Karpas-422 (cell line): Measurements from ENCODE around the gene LIME1. TPM values are rescaled to one million over a fixed set of nuclear protein-coding genes. Genes with fewer than 3 reads are reported as not detected.

Source experiments
- DNase-seq: peaks from one replicate; pipeline ENCODE4 v3.0.0-alpha.2; 2015
- H2AFZ ChIP-seq: fragments of 200-600 bp; sonication (generic); 2 replicates; pipeline ENCODE4 v1.6.1; 2014; ENCODE audit warnings: antibody characterized with exemption, low read length, mixed read lengths
- H3K27ac ChIP-seq: fragments of 200-600 bp; sonication (generic); 2 replicates; pipeline ENCODE4 v1.5.1; 2014; ENCODE audit warnings: mild to moderate bottlenecking, low read length, moderate library complexity
- H3K27me3 ChIP-seq: fragments of 200-600 bp; sonication (generic); 2 replicates; pipeline ENCODE4 v1.6.1; 2014; ENCODE audit warnings: low read length, mixed read lengths
- H3K36me3 ChIP-seq: fragments of 200-600 bp; sonication (generic); 2 replicates; pipeline ENCODE4 v1.6.1; 2014; ENCODE audit warnings: low read length, mixed read lengths; ENCODE audit not compliant: insufficient read depth
- H3K4me1 ChIP-seq: fragments of 200-600 bp; sonication (generic); 2 replicates; pipeline ENCODE4 v1.6.1; 2014; ENCODE audit warnings: mild to moderate bottlenecking, low read length, mixed read lengths
- H3K4me2 ChIP-seq: fragments of 200-600 bp; sonication (generic); 2 replicates; pipeline ENCODE4 v1.6.1; 2014; ENCODE audit warnings: low read length, low read depth, mild to moderate bottlenecking; ENCODE audit not compliant: poor library complexity, severe bottlenecking
- H3K4me3 ChIP-seq: fragments of 200-600 bp; sonication (generic); 2 replicates; pipeline ENCODE4 v1.5.1; 2014; ENCODE audit warnings: mild to moderate bottlenecking, antibody characterized with exemption, low read length, mixed read lengths
- H3K79me2 ChIP-seq: fragments of 200-600 bp; sonication (generic); 2 replicates; pipeline ENCODE4 v1.6.1; 2014; ENCODE audit warnings: mild to moderate bottlenecking, low read length, mixed read lengths
- H3K9ac ChIP-seq: fragments of 200-600 bp; sonication (generic); 2 replicates; pipeline ENCODE4 v1.6.0; 2014; ENCODE audit warnings: low read length
- H3K9me2 ChIP-seq: fragments of 200-600 bp; sonication (generic), shearing (Covaris generic); replicated peaks from 2 replicates; pipeline ENCODE4 v1.6.0; 2014; ENCODE audit warnings: mild to moderate bottlenecking, low read length, moderate library complexity; ENCODE audit not compliant: insufficient read depth
- H3K9me3 ChIP-seq: fragments of 300-700, 200-600 bp; sonication (generic); 2 replicates; pipeline ENCODE4 v1.6.1; 2014; ENCODE audit warnings: low read length, mixed read lengths
- H4K20me1 ChIP-seq: fragments of 200-600 bp; sonication (generic); 2 replicates; pipeline ENCODE4 v1.6.1; 2014; ENCODE audit warnings: mild to moderate bottlenecking, antibody characterized with exemption, low read length, low read depth; ENCODE audit not compliant: insufficient read depth
- total RNA-seq: library from RNA; depleted of rRNA; stranded (reverse); fragments of >200 nt; shearing (Covaris generic); gene quantifications from 2 replicates; pipeline ENCODE4 v1.2.3, GENCODE V29; 2014; ENCODE audit warnings: low replicate concordance

LIME1 gene
- total RNA-seq, 1 experiment from 2014 or later: 3.4 TPM

GRCh38 chr20:63691711-63692435, 44.6 kb upstream of the LIME1 start:
- Histone ChIP-seq H2AFZ (no peak overlapping the region), H4K20me1 (no peaks in the 10 kb centered on the region), H3K9me2 (no peaks in the 10 kb centered on the region), H3K4me2 (no peak overlapping the region), H3K9ac (no peak overlapping the region), H3K4me3 (no peak overlapping the region), H3K4me1 (no peaks in the 10 kb centered on the region), H3K27ac (no peak overlapping the region), H3K27me3 (no peaks in the 10 kb centered on the region), H3K36me3 (peaks cover 12% of the 10 kb centered on the region; the same call in 1 of the 2 replicates), H3K79me2 (no peaks in the 10 kb centered on the region), H3K9me3 (no peaks in the 10 kb centered on the region)
- DNase-seq: no peak

- Histone ChIP-seq H4K20me1 (no peaks in the 10 kb centered on the region), H3K9me2 (no peaks in the 10 kb centered on the region), H3K4me2 (no peak overlapping the region), H3K27me3 (no peaks in the 10 kb centered on the region), H3K9ac (no peak overlapping the region), H3K4me3 (no peak overlapping the region), H2AFZ (no peak overlapping the region), H3K9me3 (no peaks in the 10 kb centered on the region), H3K36me3 (peaks cover 12% of the 10 kb centered on the region; the same call in 1 of the 2 replicates), H3K27ac (no peak overlapping the region), H3K4me1 (no peaks in the 10 kb centered on the region), H3K79me2 (no peaks in the 10 kb centered on the region)
- no peak for DNase-seq
Observed at GRCh38 chr20:63692436-63693082, 43.9 kb upstream of the LIME1 start.

DNA sequence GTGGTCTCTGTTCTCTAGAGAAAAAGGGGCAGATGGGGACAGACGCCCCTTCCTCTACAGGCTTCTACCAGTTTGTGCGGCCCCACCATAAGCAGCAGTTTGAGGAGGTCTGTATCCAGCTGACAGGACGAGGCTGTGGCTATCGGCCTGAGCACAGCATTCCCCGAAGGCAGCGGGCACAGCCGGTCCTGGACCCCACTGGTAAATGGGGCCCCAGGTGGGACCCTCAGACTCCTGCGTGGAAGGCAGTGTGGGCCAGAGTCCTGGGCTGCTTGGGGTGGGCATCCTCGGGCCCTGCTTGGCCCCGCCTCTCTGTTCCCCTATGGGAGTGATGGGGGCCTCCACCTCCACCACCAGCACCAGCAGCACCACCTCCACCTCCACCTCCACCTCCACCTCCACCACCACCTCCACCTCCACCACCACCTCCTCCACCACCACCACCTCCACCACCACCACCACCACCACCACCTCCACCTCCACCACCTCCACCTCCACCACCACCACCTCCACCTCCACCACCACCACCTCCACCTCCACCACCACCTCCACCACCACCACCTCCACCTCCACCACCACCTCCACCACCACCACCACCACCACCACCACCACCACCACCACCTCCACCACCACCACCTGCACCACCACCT, 43.3 kb upstream of the LIME1 start:
- H3K9ac ChIP-seq: no peak overlapping the region
- no peaks in the 10 kb centered on the region for H3K27me3 ChIP-seq
- no peak for DNase-seq
- no peaks in the 10 kb centered on the region for H3K79me2 ChIP-seq
- no peak overlapping the region for H3K4me2 ChIP-seq
- H3K36me3 ChIP-seq: peaks cover 12% of the 10 kb centered on the region; the same call in 1 of the 2 replicates
- H3K4me1 ChIP-seq: no peaks in the 10 kb centered on the region
- no peaks in the 10 kb centered on the region for H4K20me1 ChIP-seq
- no peak overlapping the region for H2AFZ ChIP-seq
- H3K9me2 ChIP-seq: no peaks in the 10 kb centered on the region
- no peaks in the 10 kb centered on the region for H3K9me3 ChIP-seq
- no peak overlapping the region for H3K27ac ChIP-seq
- H3K4me3 ChIP-seq: no peak overlapping the region

DNA sequence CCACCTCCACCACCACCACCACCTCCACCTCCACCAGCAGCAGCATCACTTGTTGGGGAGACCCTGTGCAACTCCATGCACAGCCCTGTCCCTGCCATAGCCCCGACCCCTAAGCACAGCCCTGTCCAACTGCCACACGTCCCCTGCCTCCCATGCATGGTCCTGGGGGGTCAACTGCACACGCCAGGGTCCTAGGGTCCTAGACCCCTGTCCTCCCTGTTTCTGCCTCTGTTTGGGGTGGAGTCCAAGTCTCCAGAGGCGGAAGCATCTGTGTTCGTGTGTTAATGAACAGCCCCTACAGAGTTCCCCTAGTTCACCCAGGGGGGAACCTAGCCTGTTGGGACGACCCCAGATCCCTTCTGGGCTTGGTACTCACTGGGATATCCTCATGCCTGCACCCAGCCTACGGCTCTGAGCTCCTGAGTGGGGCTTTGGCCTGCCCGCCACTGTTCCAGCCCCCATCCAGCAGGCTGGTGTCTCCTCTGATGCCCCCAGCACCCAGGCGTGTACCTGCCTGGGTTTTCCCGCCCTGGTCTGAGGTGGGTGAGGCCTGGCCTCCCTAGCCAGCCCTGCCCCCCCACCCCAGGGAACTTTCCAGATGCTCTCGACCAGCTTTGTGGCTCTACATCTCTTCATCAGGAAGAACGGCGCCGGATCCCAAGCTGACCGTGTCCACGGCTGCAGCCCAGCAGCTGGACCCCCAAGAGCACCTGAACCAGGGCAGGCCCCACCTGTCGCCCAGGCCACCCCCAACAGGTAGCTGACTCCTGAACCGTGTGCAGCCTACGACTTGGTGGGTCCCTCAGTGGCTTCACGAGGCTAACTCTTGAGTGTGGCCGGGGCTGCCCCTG, 42.5 kb upstream of the LIME1 start:
- Histone ChIP-seq H3K4me1 (no peaks in the 10 kb centered on the region), H3K4me3 (no peak overlapping the region), H3K4me2 (no peak overlapping the region), H3K36me3 (peaks cover 12% of the 10 kb centered on the region; the same call in 1 of the 2 replicates), H3K9me2 (no peaks in the 10 kb centered on the region), H3K27me3 (no peaks in the 10 kb centered on the region), H3K9ac (no peak overlapping the region), H3K9me3 (no peaks in the 10 kb centered on the region), H4K20me1 (no peaks in the 10 kb centered on the region), H3K27ac (no peak overlapping the region), H3K79me2 (no peaks in the 10 kb centered on the region), H2AFZ (no peak overlapping the region)
- no peak for DNase-seq

- no peaks in the 10 kb centered on the region for H3K79me2 ChIP-seq
- no peak overlapping the region for H3K4me2 ChIP-seq
- H3K36me3 ChIP-seq: peaks cover 12% of the 10 kb centered on the region; the same call in 1 of the 2 replicates
- no peak for DNase-seq
- no peak overlapping the region for H3K9ac ChIP-seq
- H2AFZ ChIP-seq: no peak overlapping the region
- no peak overlapping the region for H3K27ac ChIP-seq
- no peaks in the 10 kb centered on the region for H3K9me3 ChIP-seq
- no peaks in the 10 kb centered on the region for H3K9me2 ChIP-seq
- peaks cover 4% of the 10 kb centered on the region for H3K4me1 ChIP-seq
- no peak overlapping the region for H3K4me3 ChIP-seq
- H4K20me1 ChIP-seq: no peaks in the 10 kb centered on the region
- no peaks in the 10 kb centered on the region for H3K27me3 ChIP-seq
Observed at GRCh38 chr20:63694584-63695423, 41.7 kb upstream of the LIME1 start.

- Histone ChIP-seq H2AFZ (no peak overlapping the region), H3K27ac (no peak overlapping the region), H3K36me3 (peaks cover 12% of the 10 kb centered on the region; the same call in 1 of the 2 replicates), H4K20me1 (no peaks in the 10 kb centered on the region), H3K9me2 (no peaks in the 10 kb centered on the region), H3K4me2 (no peak overlapping the region), H3K4me1 (peaks cover 7% of the 10 kb centered on the region), H3K9me3 (no peaks in the 10 kb centered on the region), H3K27me3 (no peaks in the 10 kb centered on the region), H3K4me3 (no peak overlapping the region), H3K9ac (no peak overlapping the region), H3K79me2 (no peaks in the 10 kb centered on the region)
- DNase-seq: no peak
Observed at GRCh38 chr20:63695424-63696305, 40.8 kb upstream of the LIME1 start.

- Histone ChIP-seq H3K36me3 (peaks cover 12% of the 10 kb centered on the region; the same call in 1 of the 2 replicates), H3K27me3 (no peaks in the 10 kb centered on the region), H3K79me2 (no peaks in the 10 kb centered on the region), H3K9ac (no peak overlapping the region), H3K9me2 (no peaks in the 10 kb centered on the region), H2AFZ (no peak overlapping the region), H4K20me1 (no peaks in the 10 kb centered on the region), H3K9me3 (no peaks in the 10 kb centered on the region), H3K4me3 (no peak overlapping the region), H3K4me1 (peaks cover 7% of the 10 kb centered on the region), H3K27ac (no peak overlapping the region), H3K4me2 (no peak overlapping the region)
- peak; percentile 60 for DNase-seq
Observed at GRCh38 chr20:63696306-63696627, 40.2 kb upstream of the LIME1 start.
